Measurements from ENCODE around the gene LCN1.

GRCh38 chr9:135519179-135519971 lies 1.9 kb upstream of the LCN1 start:
- TF ChIP-seq POLR2A (IDR thresholded peaks at IDR 0.05; ENCODE audit: low read length) (no peak), GATA1 (IDR thresholded peaks at IDR 0.05; ENCODE audit: low read depth, low read length) (no peak)

Measured in erythroblast (primary cell).